ENCODE measurements around the gene PSMB3. TPM values are rescaled to one million over a fixed set of nuclear protein-coding genes. Genes with fewer than 3 reads are reported as not detected.

Gene PSMB3
- total RNA-seq, 1 experiment from 2014 or later, result 441 TPM

GRCh38 chr17:38711792-38712571, 40.6 kb upstream of the PSMB3 start:
- ChIA-PET CTCF (no interaction called here), POLR2A (ENCODE audit: unreplicated experiment) (no interaction called here)
- Histone ChIP-seq H3K4me3 (ENCODE audit: low read length) (no peak overlapping the region), H3K9me3 (ENCODE audit: low read length) (no peaks in the 10 kb centered on the region), H3K4me2 (ENCODE audit: low read length) (no peak overlapping the region), H3K79me2 (ENCODE audit: low read length) (peaks cover 14% of the 10 kb centered on the region), H2AFZ (ENCODE audit: low read length) (no peak overlapping the region), H3K36me3 (ENCODE audit: low read depth, low read length) (no peaks in the 10 kb centered on the region), H3K4me1 (ENCODE audit: insufficient read depth, low read length) (peaks cover 3% of the 10 kb centered on the region; the same call in 1 of the 2 replicates), H4K20me1 (ENCODE audit: low read length) (no peaks in the 10 kb centered on the region), H3K27me3 (ENCODE audit: low read length) (no peaks in the 10 kb centered on the region), H3K27ac (ENCODE audit: low read length) (no peak overlapping the region), H3F3A (ENCODE audit: low read length, unreplicated experiment) (no peaks in the 10 kb centered on the region), H3K9me2 (replicated peaks; ENCODE audit: low read length) (no peaks in the 10 kb centered on the region), H3K9ac (ENCODE audit: low read length) (no peak overlapping the region)
- intact Hi-C loops (cut with micrococcal nuclease), result no loop called here
- ATAC-seq, result no peak
- no peak for TF ChIP-seq EZH2phosphoT487 (IDR thresholded peaks at IDR 0.05; ENCODE audit: borderline replicate concordance, low read length)
- TF ChIP-seq EZH2 (IDR thresholded peaks at IDR 0.05; ENCODE audit: low read length, unreplicated experiment), result no peak
- TF ChIP-seq, protein P1, sequence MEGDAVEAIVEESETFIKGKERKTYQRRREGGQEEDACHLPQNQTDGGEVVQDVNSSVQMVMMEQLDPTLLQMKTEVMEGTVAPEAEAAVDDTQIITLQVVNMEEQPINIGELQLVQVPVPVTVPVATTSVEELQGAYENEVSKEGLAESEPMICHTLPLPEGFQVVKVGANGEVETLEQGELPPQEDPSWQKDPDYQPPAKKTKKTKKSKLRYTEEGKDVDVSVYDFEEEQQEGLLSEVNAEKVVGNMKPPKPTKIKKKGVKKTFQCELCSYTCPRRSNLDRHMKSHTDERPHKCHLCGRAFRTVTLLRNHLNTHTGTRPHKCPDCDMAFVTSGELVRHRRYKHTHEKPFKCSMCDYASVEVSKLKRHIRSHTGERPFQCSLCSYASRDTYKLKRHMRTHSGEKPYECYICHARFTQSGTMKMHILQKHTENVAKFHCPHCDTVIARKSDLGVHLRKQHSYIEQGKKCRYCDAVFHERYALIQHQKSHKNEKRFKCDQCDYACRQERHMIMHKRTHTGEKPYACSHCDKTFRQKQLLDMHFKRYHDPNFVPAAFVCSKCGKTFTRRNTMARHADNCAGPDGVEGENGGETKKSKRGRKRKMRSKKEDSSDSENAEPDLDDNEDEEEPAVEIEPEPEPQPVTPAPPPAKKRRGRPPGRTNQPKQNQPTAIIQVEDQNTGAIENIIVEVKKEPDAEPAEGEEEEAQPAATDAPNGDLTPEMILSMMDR (conservative IDR thresholded peaks at IDR 0.05; ENCODE audit: low read depth, low read length), result no peak
- DNase-seq, result no peak
- no TSS peak for BruUV-seq (replicated peaks)

DNA sequence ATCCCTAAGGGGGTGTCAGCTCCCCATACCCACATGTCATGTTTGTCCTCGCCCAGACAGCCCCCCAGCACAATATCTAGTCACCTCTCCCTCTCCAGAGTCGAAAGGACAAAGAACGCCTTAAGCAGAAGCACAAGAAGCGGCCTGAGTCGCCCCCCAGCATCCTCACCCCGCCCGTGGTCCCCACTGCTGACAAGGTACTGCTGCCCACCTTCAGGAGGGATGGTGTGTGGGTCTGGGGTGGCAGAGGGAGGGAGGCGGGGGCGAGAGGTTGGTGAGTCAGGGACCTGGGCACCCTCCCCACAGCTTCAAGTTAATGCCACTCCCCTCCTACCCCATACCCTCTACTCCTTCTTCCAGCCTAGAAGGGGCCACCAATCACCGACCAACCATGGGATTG, 39.9 kb upstream of the PSMB3 start:
- no TSS peak for BruUV-seq (replicated peaks)
- TF ChIP-seq EZH2 (IDR thresholded peaks at IDR 0.05; ENCODE audit: low read length, unreplicated experiment) (no peak), EZH2phosphoT487 (IDR thresholded peaks at IDR 0.05; ENCODE audit: borderline replicate concordance, low read length) (no peak)
- TF ChIP-seq, protein P1 (conservative IDR thresholded peaks at IDR 0.05; ENCODE audit: low read depth, low read length), result no peak
- CTCF ChIA-PET, result no interaction called here
- ATAC-seq, result no peak
- Histone ChIP-seq H3K27me3 (ENCODE audit: low read length) (no peaks in the 10 kb centered on the region), H3K9me2 (replicated peaks; ENCODE audit: low read length) (no peaks in the 10 kb centered on the region), H3K27ac (ENCODE audit: low read length) (no peak overlapping the region), H3K9me3 (ENCODE audit: low read length) (no peaks in the 10 kb centered on the region), H3K4me2 (ENCODE audit: low read length) (no peak overlapping the region), H3K4me1 (ENCODE audit: insufficient read depth, low read length) (no peaks in the 10 kb centered on the region), H3F3A (ENCODE audit: low read length, unreplicated experiment) (no peaks in the 10 kb centered on the region), H3K36me3 (ENCODE audit: low read depth, low read length) (no peaks in the 10 kb centered on the region), H3K79me2 (ENCODE audit: low read length) (peaks cover 7% of the 10 kb centered on the region; the same call in 1 of the 2 replicates), H3K4me3 (ENCODE audit: low read length) (no peak overlapping the region), H2AFZ (ENCODE audit: low read length) (no peak overlapping the region), H3K9ac (ENCODE audit: low read length) (no peak overlapping the region), H4K20me1 (ENCODE audit: low read length) (no peaks in the 10 kb centered on the region)
- POLR2A ChIA-PET (ENCODE audit: unreplicated experiment), result no interaction called here
- no peak for DNase-seq
- intact Hi-C loops (cut with micrococcal nuclease), result no loop called here

DNA sequence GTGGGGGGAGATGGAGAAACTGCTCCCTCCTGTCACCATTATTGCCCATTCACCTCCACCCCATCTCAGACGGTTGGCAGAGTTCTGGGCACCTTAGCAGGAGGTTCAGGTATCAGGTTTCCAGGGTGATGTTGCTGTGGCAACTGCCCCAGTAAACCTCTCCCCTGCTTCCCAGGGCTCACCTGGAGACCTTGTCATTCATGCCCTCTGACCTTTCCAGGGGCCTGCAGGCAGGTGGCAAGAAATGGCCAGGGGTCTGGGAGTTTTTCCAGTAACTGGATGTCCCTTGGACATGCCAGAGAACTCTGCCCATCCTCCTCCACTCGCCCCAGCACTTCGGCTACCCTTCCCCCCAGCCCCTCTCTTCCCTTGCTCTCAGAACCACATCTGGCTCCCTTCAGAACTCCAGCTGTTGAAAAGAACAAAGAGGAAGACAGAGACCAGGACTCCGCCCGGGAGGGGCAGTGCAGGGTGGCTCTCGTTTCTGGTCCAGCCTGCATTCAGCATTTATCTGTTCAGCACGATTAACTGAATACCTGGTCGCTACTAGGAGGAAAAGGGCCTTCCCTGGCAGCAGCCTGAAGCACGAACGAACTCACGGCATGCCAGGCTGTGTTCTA, 39.0 kb upstream of the PSMB3 start:
- CTCF ChIA-PET, result no interaction called here
- no peak for TF ChIP-seq EZH2 (IDR thresholded peaks at IDR 0.05; ENCODE audit: low read length, unreplicated experiment)
- TF ChIP-seq, protein P1 (conservative IDR thresholded peaks at IDR 0.05; ENCODE audit: low read depth, low read length), result no peak
- TF ChIP-seq EZH2phosphoT487 (IDR thresholded peaks at IDR 0.05; ENCODE audit: borderline replicate concordance, low read length), result no peak
- no peaks in the 10 kb centered on the region for H3K27me3 ChIP-seq (ENCODE audit: low read length)
- H3K27ac ChIP-seq (ENCODE audit: low read length), result no peak overlapping the region
- H3K36me3 ChIP-seq (ENCODE audit: low read depth, low read length), result no peaks in the 10 kb centered on the region
- H3K9me2 ChIP-seq (replicated peaks; ENCODE audit: low read length), result no peaks in the 10 kb centered on the region
- no peaks in the 10 kb centered on the region for H3K4me1 ChIP-seq (ENCODE audit: insufficient read depth, low read length)
- H3K79me2 ChIP-seq (ENCODE audit: low read length), result no peaks in the 10 kb centered on the region
- DNase-seq, result no peak
- H4K20me1 ChIP-seq (ENCODE audit: low read length), result no peaks in the 10 kb centered on the region
- intact Hi-C loops (cut with micrococcal nuclease), result no loop called here
- no peak overlapping the region for H3K4me2 ChIP-seq (ENCODE audit: low read length)
- POLR2A ChIA-PET (ENCODE audit: unreplicated experiment), result no interaction called here
- H3F3A ChIP-seq (ENCODE audit: low read length, unreplicated experiment), result no peaks in the 10 kb centered on the region
- no peaks in the 10 kb centered on the region for H3K9me3 ChIP-seq (ENCODE audit: low read length)
- no peak overlapping the region for H3K4me3 ChIP-seq (ENCODE audit: low read length)
- H3K9ac ChIP-seq (ENCODE audit: low read length), result no peak overlapping the region
- no TSS peak for BruUV-seq (replicated peaks)
- no peak overlapping the region for H2AFZ ChIP-seq (ENCODE audit: low read length)
- no peak for ATAC-seq

All from PC-3 (cell line).